GM18517 (cell line): Measurements from ENCODE around the gene MTHFSD.

Experiments
- ATAC-seq: cut with Tn5 transposase; IDR thresholded peaks from one replicate; pipeline ENCODE4 v1.9.1; 2021; ENCODE audit warnings: mild to moderate bottlenecking, moderate library complexity; ENCODE audit not compliant: unreplicated experiment

Gene MTHFSD

DNA sequence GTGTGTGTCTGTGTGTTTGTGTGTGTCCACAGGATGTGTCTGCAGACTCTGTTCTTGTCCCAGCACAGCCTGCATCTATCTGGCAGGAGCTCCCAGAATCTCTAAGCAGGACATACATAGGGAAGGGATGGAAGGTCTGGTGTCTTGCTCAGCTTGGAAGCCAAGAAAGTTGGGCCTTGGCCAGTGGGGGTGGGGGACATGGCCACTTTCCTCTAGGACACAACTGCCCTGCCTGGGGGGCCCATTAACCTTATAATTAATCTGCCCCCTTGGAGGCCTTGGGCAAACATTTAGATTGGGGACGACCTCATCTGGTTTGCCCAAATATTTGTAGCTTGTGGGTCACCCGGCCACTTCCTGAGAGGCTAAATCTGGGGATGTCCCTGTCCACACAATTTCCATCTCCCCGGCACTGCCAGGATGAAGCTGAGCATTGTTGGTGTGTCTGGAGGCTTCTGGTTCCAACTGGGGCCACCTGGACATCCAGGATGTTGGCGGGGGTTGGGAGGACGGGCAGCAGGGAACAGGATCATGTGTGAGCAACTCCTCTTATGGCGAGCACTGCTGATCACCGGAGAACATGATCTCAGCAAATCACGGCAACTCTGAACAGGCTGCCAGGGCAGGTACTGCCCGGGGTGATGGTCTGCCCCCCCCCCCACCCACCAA, 61.9 kb downstream of the MTHFSD start:
- no peak for ATAC-seq

GRCh38 chr16:86492267-86492960, 62.6 kb downstream of the MTHFSD start:
- no peak for ATAC-seq

DNA sequence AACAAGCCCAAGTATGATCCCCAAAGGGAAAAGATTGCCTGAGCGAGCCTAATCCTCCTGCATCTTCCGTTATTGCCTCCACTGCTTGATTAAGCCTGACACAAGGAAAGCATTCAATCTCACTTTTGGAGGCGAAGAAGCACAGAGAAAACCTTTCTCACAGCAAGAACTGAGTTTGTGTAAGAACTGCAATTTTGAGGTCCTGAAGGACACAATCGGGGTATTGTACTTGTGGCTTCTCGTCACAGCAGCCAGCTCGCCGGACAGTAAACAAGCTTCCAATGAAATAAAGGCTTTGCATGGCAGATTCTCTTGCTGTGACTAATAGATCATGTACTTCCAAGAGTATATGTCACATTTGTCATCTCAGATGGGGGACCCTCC, 63.4 kb downstream of the MTHFSD start:
- ATAC-seq = no peak

- ATAC-seq = no peak
These were observed 64.0 kb downstream of the MTHFSD start for GRCh38 chr16:86490859-86491639.

- no peak for ATAC-seq
These were observed 69.3 kb downstream of the MTHFSD start for GRCh38 chr16:86485746-86486145.

- ATAC-seq = no peak
These were observed 70.8 kb downstream of the MTHFSD start for GRCh38 chr16:86484240-86484639.

DNA sequence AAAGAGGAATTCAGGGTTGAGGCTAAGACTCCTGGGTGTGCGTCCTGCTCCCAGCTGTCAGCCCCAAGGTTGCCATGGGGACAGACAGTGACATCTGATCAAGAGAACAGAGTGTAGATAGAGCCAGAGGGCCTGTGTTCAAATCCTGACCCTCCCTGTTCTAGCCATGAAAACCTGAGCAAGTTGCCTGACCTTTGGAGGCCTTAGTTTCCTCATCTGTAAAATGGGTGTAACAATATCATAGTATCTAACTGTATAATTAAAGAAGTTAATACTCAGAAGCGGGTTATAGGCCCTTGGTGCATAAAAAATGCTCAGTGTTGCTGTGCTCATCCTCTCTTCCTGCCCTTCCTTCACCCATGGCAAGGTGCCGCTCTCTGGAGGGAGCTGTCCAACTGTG, 73.4 kb downstream of the MTHFSD start:
- ATAC-seq = no peak

DNA sequence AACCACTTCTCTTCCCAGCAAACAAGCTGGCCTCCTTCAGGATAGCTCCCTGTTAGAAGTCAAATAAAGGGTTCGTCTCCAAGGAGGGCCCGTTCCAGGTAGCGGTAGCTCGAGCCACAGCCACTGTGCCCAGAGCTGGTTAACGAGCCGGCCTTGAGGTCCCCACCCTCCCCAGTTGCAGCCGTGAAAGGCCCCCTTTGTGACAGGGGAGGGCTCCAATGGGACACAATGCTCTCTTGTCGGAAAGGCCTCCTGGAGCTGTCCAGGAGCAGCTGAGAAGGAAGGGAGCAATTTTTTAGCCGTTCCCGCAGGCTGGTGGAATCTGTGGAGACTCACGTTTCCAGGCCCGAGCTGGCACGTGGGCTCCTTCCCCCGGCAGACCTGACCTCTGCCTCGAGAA, 74.6 kb downstream of the MTHFSD start:
- no peak for ATAC-seq
